Measurements from ENCODE around the gene SPATA24.

Gene SPATA24

GRCh38 chr5:139385061-139386049, 18.5 kb downstream of the SPATA24 start:
- TF ChIP-seq GATA3 (IDR thresholded peaks at IDR 0.05; ENCODE audit: low read depth, low read length) (no peak), GATA2 (IDR thresholded peaks at IDR 0.05; ENCODE audit: low read depth, low read length) (no peak)

GRCh38 chr5:139384591-139385051, 19.3 kb downstream of the SPATA24 start:
- TF ChIP-seq GATA3 (IDR thresholded peaks at IDR 0.05; ENCODE audit: low read depth, low read length) (no peak), GATA2 (IDR thresholded peaks at IDR 0.05; ENCODE audit: low read depth, low read length) (no peak)

GRCh38 chr5:139383993-139384590, 19.8 kb downstream of the SPATA24 start:
- TF ChIP-seq GATA3 (IDR thresholded peaks at IDR 0.05; ENCODE audit: low read depth, low read length) (no peak), GATA2 (IDR thresholded peaks at IDR 0.05; ENCODE audit: low read depth, low read length) (no peak)

- TF ChIP-seq GATA2 (IDR thresholded peaks at IDR 0.05; ENCODE audit: low read depth, low read length) (no peak), GATA3 (IDR thresholded peaks at IDR 0.05; ENCODE audit: low read depth, low read length) (no peak)
Observed at GRCh38 chr5:139383275-139383992, 20.5 kb downstream of the SPATA24 start, which contains the start of gene SLC23A1. Gene SLC23A1, minus strand, starts transcription at chr5:139383297. Its CDS starts 44 bp downstream, at chr5:139383253.

- no peak for TF ChIP-seq GATA3 (IDR thresholded peaks at IDR 0.05; ENCODE audit: low read depth, low read length)
- no peak for TF ChIP-seq GATA2 (IDR thresholded peaks at IDR 0.05; ENCODE audit: low read depth, low read length)
Observed at GRCh38 chr5:139382807-139383206, 21.1 kb downstream of the SPATA24 start.

GRCh38 chr5:139381837-139382761, 21.8 kb downstream of the SPATA24 start:
- TF ChIP-seq GATA2 (IDR thresholded peaks at IDR 0.05; ENCODE audit: low read depth, low read length) = no peak
- no peak for TF ChIP-seq GATA3 (IDR thresholded peaks at IDR 0.05; ENCODE audit: low read depth, low read length)

GRCh38 chr5:139379626-139380449, 24.1 kb downstream of the SPATA24 start:
- TF ChIP-seq GATA3 (IDR thresholded peaks at IDR 0.05; ENCODE audit: low read depth, low read length) (no peak), GATA2 (IDR thresholded peaks at IDR 0.05; ENCODE audit: low read depth, low read length) (no peak)

- TF ChIP-seq GATA3 (IDR thresholded peaks at IDR 0.05; ENCODE audit: low read depth, low read length) (no peak), GATA2 (IDR thresholded peaks at IDR 0.05; ENCODE audit: low read depth, low read length) (no peak)
Observed at GRCh38 chr5:139378941-139379361, 24.9 kb downstream of the SPATA24 start.

GRCh38 chr5:139378101-139378825, 25.6 kb downstream of the SPATA24 start:
- no peak for TF ChIP-seq GATA3 (IDR thresholded peaks at IDR 0.05; ENCODE audit: low read depth, low read length)
- TF ChIP-seq GATA2 (IDR thresholded peaks at IDR 0.05; ENCODE audit: low read depth, low read length) = no peak

GRCh38 chr5:139377226-139377625, 26.7 kb downstream of the SPATA24 start:
- TF ChIP-seq GATA2 (IDR thresholded peaks at IDR 0.05; ENCODE audit: low read depth, low read length) = no peak
- no peak for TF ChIP-seq GATA3 (IDR thresholded peaks at IDR 0.05; ENCODE audit: low read depth, low read length)

- TF ChIP-seq GATA2 (IDR thresholded peaks at IDR 0.05; ENCODE audit: low read depth, low read length) = no peak
- TF ChIP-seq GATA3 (IDR thresholded peaks at IDR 0.05; ENCODE audit: low read depth, low read length) = no peak
Observed at GRCh38 chr5:139376364-139376763, 27.5 kb downstream of the SPATA24 start.

GRCh38 chr5:139374909-139375308, 29.0 kb downstream of the SPATA24 start:
- TF ChIP-seq GATA2 (IDR thresholded peaks at IDR 0.05; ENCODE audit: low read depth, low read length) (no peak), GATA3 (IDR thresholded peaks at IDR 0.05; ENCODE audit: low read depth, low read length) (no peak)

All from SH-SY5Y (cell line).